ENCODE measurements around the gene NLRC5.
A peak's percentile ranks its signal among the peaks of the same experiment; 100 is the strongest.

The NLRC5 gene

DNA sequence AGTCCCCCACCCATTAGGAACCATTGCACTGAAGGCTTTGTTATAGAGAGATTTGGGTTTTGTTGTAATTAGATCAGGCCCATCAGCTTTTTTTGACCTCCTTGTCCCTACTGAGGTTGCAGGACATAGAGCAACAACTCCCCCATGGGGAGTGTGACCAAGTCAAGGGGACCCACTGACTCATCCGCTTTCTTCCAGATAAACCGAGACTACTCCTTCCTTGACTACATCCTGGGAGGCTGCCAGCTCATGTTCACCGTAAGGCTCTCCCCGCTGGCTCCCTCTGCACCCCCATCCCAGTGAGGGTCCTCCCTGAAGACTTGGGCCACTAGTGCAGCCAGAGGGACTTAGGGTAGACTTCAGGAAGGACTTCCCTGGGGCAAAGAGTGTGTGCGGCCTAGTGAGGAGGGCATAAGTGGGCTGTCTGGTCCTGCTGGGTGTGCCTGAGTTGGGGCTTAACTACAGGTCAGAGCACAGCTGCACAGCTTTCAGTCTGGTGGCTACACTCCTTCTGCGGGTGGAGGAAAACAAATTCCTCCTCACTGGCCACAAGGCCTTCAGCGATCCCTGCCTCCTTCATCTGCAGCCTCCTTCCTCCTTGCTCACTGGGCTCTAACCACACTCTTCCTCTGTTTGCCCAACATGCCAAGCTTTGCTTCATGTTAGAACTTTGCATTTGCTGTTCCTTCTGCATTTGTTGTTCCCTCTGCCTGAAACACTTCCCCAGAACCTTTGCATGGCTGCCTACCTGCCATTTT is 134.0 kb downstream of the NLRC5 start:
- no peak for DNase-seq (ENCODE audit: low read depth in 2 of 3, low spot score in 1 of 3)

DNA sequence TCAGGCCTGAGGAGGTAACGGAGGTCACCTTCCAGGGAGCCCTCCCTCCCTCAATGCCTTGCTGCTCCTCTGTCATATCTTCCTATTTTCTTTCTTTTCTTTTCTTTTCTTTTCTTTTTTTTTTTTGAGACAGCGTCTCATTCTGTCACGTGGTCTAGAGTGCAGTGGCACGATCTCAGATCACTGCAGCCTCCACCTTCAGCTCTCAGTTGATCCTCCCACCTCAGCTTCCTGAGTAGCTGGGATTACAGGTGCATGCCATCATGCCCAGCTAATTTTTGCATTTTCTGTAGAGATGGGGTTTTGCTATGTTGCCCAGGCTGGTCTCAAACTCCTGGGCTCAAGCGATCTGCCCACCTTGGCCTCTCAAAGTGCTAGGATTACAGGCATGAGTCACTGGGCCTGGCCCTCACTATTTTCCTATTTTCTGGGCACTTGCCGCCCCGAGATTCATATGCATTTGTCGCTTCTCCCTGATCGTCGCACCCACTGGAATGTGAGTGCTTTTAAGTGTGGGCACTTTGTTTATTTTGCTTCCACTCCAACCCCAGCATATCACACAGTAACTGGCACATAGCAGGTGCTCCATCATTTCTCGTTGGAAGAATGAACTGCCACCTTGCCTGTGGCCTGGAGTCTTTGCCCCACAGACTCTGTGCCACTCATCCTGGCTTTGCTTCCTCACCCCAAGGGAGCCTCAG is 134.8 kb downstream of the NLRC5 start:
- DNase-seq (ENCODE audit: low read depth in 2 of 3, low spot score in 1 of 3), result no peak

DNA sequence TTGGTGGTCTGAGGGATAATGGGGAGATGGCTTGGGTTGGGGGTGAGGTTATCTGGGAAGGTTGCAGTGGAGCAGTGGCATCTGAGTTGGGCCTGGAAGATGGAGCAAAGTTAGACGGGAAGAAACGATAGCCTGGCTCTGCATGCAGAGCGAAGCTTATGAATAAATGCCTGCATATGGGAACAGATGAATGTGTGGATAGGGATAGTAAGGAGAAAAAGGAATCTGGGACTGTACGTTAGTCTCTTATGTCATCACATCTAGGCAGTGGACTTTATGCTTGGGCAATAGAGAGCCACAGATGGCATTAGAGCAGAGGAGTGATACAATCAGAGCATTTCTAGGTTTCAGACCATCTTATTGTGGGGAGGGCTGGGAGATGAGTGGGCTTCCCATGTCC is 136.0 kb downstream of the NLRC5 start:
- no peak for DNase-seq (ENCODE audit: low read depth in 2 of 3, low spot score in 1 of 3)

DNA sequence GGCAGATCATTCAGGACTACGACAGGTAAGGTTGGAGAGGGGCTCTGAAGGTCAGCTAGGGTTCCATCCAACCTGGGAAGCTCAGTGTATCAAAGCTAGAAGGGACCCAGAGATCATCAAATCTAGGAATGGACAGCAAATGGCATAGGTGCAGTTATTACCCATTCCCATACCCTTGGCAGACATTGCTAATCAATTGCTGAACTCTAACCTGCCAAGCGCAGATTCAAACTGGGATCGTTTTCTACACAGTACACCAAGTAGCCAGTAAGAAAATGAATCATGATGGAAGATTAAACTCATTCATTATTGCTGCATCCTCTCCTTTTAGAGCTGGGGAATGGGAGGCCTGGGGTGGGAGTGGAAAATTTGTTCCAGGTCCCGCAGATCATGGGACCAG is 136.6 kb downstream of the NLRC5 start:
- no peak for DNase-seq (ENCODE audit: low read depth in 2 of 3, low spot score in 1 of 3)

DNA sequence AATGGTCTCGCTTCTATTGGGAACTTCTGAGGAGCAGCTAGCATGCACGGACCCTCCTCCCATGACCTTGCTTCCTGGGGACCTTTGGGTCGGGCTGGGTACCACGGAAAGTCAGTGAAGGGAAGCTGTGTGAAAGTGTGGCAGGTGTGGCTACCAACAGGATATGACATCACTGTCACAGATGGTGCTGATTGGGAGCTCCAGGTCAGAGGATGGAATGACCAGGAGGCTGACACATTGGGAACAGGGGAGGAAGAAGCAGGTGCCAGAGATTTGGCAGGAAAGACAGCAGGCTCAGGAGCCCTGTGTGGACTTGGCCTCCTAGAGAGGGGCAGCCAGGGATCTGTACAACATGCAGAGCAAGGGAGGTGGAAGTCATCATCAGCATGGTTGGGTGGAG is 137.1 kb downstream of the NLRC5 start:
- no peak for DNase-seq (ENCODE audit: low read depth in 2 of 3, low spot score in 1 of 3)

DNA sequence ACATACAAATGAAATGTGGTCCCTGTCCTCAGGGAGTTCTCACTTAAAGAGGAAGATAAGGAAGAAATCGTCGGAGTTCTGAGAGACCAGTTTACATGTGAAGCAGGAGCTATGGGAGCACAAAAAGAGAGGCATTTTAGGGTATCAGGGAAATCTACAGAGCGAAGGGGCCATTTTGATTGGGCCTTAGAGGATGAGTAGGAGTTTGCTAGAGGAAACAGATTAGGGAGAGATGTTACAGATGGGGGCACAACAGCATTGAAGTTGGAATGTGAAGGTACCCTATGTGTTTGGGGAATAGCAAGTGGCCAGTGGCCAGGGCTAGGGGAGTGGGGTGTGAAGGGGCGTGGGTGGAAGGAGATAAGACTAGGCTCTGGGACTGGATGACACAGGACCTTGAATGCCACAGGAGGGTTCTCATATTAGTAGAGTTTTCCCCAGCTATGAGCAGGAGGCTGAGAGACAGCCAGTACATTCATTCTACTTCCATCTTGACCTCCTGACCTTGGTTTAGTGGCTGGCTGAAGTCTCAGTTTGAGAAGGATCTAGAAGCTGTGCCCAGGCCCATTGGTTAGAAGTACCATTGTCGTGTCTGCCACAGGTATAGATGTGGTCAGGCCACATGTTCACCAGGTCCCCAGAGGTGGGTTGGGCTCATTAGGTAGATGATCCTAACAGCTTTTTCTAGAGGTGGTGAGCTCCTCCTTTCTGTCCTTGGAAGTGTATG is 137.8 kb downstream of the NLRC5 start:
- DNase-seq (ENCODE audit: low read depth in 2 of 3, low spot score in 1 of 3), result no peak

DNA sequence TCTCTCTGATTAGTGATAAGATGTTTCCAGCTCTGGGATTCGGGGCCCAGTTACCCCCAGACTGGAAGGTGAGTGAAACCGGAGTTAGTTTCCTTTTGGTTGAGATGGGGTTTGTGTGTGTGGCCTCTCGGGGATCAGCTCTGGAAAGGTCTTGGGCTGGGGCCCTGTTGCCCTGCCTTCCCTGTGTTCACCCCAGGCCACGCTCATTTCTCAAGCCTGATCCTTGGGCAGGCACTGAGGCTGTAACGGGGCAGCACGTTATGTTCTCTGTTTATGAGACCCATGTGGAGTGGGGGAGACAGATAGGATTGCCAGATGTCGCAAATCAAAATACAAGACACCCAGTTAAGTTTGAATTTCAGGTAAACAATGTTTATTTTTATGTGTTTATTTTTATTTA is 138.5 kb downstream of the NLRC5 start:
- DNase-seq (ENCODE audit: low read depth in 2 of 3, low spot score in 1 of 3), result no peak

DNA sequence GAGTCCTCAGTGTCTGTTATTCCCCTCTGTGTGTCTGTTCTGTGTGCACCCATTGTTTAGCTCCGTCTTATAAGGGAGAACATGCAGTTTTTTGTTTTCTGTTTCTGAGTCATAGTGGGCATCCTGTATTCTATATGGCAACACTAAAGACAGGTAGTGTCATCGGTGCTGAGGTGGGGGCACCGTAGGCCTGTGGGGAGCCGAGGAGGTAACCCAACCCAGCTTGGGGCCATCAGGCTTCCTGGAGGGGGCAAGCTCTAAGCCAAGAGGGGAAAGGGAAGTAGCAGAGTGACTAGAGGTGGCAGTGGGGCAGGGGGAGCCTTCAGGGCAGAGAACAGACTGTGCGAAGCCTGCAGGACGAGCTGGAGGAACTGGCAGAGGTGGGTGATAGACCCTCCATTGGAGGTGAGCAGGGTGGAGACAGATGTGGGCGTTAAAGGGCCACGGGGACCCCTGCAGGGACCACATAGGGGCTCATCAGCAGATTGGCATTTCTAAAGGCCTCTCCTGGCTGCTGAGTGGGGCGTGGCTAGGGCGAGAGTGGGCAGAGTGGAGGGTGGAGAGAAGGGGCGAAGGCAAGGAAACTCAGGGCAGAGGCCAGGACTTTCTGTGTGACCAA is 139.5 kb downstream of the NLRC5 start:
- peak in 1 of 3 donors; percentile 21 for DNase-seq (ENCODE audit: low read depth in 2 of 3, low spot score in 1 of 3)

DNA sequence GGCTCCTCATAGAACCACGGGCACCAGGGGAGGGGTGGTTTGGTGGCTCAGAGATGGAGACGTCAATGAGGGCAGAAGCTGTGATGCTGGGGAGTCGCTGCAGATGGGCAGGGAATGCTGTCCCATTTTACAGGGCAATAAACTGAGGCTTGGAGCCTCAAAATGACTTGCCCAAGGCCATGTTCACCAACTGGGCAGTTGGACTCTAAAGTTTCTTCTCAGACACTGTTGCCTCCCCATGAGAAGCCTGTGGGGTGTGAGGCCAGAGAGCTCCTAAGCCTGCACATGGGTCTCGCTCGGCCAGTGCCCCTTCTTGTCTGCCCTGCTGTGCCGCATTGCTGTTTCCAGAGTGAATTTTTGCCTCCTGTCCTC is 141.6 kb downstream of the NLRC5 start:
- no peak for DNase-seq (ENCODE audit: low read depth in 2 of 3, low spot score in 1 of 3)

DNA sequence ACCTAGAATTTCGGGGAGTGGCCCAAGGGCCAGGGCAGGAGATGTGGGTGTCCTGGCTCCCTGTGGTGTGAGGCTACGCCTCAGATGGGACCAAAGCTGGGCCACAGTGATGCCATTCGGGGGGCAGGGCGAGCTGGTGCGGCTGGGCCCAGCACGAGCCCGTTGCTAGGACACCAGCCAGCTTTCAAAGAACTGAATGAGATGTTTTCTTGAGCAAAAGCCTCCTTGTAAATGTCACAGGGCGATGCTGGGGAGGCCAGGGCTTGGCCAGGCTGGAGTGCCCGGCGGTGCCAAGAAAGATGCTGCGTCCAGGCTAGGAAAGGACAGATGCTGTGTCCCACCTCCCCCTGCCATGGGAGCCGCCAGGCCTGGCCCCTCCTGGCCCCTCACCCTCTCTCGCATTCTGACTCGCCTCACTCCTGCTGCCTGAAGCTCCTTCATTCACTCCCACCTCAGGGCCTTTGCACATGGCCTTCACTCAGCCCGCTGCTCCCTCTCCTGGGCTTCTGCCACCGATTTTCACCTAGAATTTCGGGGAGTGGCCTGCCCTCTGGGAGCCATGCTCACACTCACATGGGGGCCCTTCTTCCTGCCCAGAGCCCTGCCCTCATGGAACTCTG is 142.1 kb downstream of the NLRC5 start:
- no peak for DNase-seq (ENCODE audit: low read depth in 2 of 3, low spot score in 1 of 3)

DNA sequence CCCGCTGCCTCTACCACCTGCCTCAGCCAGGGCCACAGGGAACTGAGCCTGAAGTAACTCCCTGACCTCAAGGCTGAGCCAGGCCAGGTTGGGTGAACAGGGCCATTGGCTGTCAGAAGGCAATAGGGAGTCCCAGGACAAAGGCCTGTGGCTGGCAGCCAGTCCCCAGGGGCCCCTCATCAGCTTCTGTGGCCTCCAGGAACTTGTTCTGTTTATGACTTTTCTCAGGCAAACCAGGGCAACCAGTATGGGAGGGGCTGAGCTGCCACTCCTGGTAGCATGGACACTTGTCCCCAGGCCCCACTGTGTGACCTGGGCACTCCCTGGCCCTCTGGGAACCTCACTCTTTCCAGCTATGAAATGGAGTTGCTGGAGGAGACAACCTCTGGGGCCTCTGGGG is 143.1 kb downstream of the NLRC5 start:
- DNase-seq (ENCODE audit: low read depth in 2 of 3, low spot score in 1 of 3), result no peak

DNA sequence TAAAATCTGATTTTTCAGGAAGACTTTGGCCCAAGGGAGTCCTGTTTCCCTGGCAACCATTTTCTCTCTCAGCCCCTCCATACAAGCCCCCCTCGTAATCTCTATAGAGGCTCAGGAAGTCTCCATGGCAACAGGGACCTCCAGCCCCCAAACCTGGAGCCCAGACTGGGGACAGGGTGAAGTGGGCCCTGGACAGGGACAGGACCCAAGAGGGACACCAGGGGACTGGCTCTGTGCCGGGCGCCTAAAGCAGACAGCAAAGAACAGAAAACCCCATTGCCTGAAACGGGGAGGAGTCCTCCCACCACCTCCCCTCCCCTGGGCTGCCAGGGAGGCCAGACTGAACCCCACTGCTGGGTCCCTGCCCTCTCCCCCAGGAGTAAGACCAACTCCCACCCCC is 143.7 kb downstream of the NLRC5 start:
- DNase-seq (ENCODE audit: low read depth in 2 of 3, low spot score in 1 of 3), result no peak

All from stimulated activated CD4-positive, alpha-beta T cell treated with anti-CD3 and anti-CD28 coated beads, Interleukin-12 subunit alpha, Interleukin-12 subunit beta, amount 100 ng/mL, for 48 hours (primary cell).